Subcutaneous adipose tissue (tissue), 4 donors: ENCODE measurements around the gene CFAP53. TPM values are rescaled to one million over a fixed set of nuclear protein-coding genes. Genes with fewer than 3 reads are reported as not detected.

ENCODE experiments used
- CTCF ChIP-seq: fragments of 450-650 bp; IDR thresholded peaks from one replicate; pipeline ENCODE4 v1.5.1; 2016; ENCODE audit warnings: low read depth, mild to moderate bottlenecking, control low read depth, antibody characterized with exemption, moderate library complexity
- total RNA-seq, 4 donors: library from RNA; depleted of rRNA; stranded (reverse); fragments of >200 nt; gene quantifications; one replicate each; pipeline ENCODE4 v1.1.0, GENCODE V29; 2016

CFAP53 gene
- total RNA-seq, 4 donors from 2014 or later = 0.34 to 1.5 (median 0.75) TPM; not detected in 1

DNA sequence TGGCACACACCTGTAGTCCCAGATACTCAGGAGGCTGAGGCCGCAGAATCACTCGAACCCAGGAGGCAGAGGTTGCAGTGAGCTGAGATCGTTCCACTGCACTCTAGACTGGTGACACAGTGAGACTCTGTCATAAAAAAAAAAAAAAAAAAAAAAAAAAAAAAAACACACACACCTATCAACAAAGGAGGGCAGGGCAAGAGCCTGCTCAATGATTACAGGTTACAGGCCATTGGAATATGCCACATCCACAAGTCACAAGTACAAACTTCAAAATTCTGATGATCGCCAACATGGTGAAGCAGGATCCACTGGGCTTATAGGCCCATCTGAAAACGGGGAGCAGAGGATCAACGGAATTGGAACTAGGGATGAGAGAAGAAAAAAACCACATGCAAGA lies 77.6 kb downstream of the CFAP53 start:
- TF ChIP-seq CTCF = no peak

DNA sequence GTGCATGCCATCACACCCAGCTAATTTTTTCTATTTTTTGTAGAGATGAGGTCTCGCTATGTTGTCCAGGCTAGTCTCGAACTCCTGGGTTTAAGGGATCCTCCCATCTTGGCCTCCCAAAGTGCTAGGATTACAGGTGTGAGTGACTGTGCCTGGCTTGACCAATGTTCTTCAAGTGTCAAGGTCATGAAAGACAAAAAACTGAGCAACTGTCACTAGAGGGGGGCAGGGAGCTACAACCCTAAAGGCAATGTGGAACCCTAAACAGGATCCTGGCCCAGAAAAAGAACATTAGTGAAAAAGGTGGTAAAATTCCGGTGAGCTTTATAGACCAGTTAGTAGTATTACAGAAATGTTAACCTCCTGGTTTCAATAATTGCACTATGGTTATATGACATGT lies 78.6 kb downstream of the CFAP53 start:
- TF ChIP-seq CTCF = no peak

GRCh38 chr18:50186385-50186784 lies 79.9 kb downstream of the CFAP53 start:
- no peak for TF ChIP-seq CTCF

GRCh38 chr18:50183556-50183955 lies 82.7 kb downstream of the CFAP53 start:
- no peak for TF ChIP-seq CTCF

GRCh38 chr18:50182511-50182910 lies 83.8 kb downstream of the CFAP53 start:
- no peak for TF ChIP-seq CTCF

DNA sequence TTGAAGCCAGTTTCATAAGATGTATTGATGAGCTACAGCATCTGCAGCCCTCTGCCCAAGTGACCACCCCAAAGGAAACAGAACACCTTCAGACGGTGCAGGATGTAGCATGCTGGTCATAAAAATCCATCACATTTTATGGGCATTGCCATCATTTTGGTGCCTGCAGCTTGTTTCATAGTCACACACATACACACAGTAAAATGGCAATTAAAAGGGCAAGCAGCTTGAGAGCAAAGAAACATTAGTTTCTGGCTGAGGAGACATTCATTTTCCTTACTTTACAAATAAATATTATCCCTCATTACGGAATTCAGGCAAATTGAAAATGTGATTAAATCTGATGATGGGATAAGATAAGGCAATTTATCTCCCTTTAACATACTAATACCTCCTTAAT lies 84.7 kb downstream of the CFAP53 start:
- TF ChIP-seq CTCF = no peak

DNA sequence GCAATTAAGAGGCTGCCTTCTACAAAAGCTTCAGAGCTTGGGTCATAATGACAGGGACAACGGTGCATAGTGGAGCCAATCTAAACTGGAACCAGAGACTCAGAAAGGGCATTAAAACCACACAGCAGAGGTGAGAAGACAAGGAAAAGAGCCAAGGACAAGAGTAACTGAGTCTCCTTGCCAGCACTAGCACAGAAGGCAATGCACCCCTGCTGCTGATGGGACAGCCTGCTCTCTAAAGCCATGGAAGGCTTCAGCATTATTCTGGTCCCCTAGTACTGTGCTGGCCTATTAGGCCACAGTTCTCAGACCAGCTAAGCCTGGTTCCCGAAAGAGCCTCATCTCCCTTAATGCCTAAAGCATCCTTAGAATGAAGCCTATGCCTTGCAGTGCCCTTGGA lies 86.8 kb downstream of the CFAP53 start:
- no peak for TF ChIP-seq CTCF
